Liver (tissue), 9 donors: ENCODE data around the gene ACOT8. TPM values are rescaled to one million over a fixed set of nuclear protein-coding genes. Genes with fewer than 3 reads are reported as not detected.

Experiments
- DNase-seq: peaks from one replicate; pipeline ENCODE4 v3.0.0-alpha.2; 2017; ENCODE audit warnings: low spot score
- H3K27ac ChIP-seq, 2 donors: one replicate each; pipeline ENCODE4 v1.7.0; 2013; ENCODE audit warnings: inconsistent platforms in 2 of 2, low read length in 2 of 2, control low read depth in 1 of 2, low read depth in 1 of 2, mild to moderate bottlenecking in 1 of 2
- H3K27me3 ChIP-seq, 4 donors: one replicate each; pipeline versions ENCODE4 v1.6.1 to v1.7.0; 2013; ENCODE audit warnings: low read length in 3 of 4, inconsistent platforms in 1 of 4, mild to moderate bottlenecking in 1 of 4, moderate library complexity in 1 of 4; ENCODE audit not compliant: control insufficient read depth in 4 of 4, insufficient read depth in 4 of 4
- H3K36me3 ChIP-seq, 4 donors: one replicate each; pipeline versions ENCODE4 v1.6.1 to v1.7.0; 2013; ENCODE audit warnings: low read length in 3 of 4, mild to moderate bottlenecking in 3 of 4, low read depth in 1 of 4, moderate library complexity in 1 of 4; ENCODE audit not compliant: control insufficient read depth in 4 of 4, insufficient read depth in 3 of 4
- H3K4me1 ChIP-seq, 4 donors: one replicate each; pipeline versions ENCODE4 v1.6.1 to v1.7.0; 2013; ENCODE audit warnings: low read length in 3 of 4, mild to moderate bottlenecking in 3 of 4, moderate library complexity in 1 of 4; ENCODE audit not compliant: control insufficient read depth in 4 of 4, insufficient read depth in 4 of 4
- H3K4me3 ChIP-seq, 3 donors: one replicate each; pipeline versions ENCODE4 v1.6.1 to v1.7.0; 2013; ENCODE audit warnings: low read length in 3 of 3, control low read depth in 1 of 3, low read depth in 1 of 3, mild to moderate bottlenecking in 1 of 3
- H3K9ac ChIP-seq, 2 donors: one replicate each; pipeline ENCODE4 v1.7.0; 2013; ENCODE audit warnings: low read length in 2 of 2, mild to moderate bottlenecking in 2 of 2, moderate library complexity in 2 of 2, control low read depth in 1 of 2, low read depth in 1 of 2
- H3K9me3 ChIP-seq, 4 donors: one replicate each; pipeline versions ENCODE4 v1.6.1 to v1.7.0; 2013; ENCODE audit warnings: low read length in 3 of 4; ENCODE audit not compliant: control insufficient read depth in 4 of 4
- ATF3 ChIP-seq: IDR thresholded peaks from 2 replicates; pipeline ENCODE4 v1.6.1; 2016; ENCODE audit warnings: antibody characterized with exemption
- CTCF ChIP-seq: fragments of 150-350 bp; IDR thresholded peaks from 2 replicates; pipeline ENCODE4 v1.5.1; 2017; ENCODE audit warnings: improper control_type of control experiment, low read depth, low read length; ENCODE audit not compliant: missing input control
- EGR1 ChIP-seq, 2 donors: IDR thresholded peaks; 2 replicates each; pipeline ENCODE4 v1.6.1; 2016 to 2018; ENCODE audit warnings: antibody characterized with exemption in 2 of 2, low read depth in 2 of 2
- FOXA1 ChIP-seq: IDR thresholded peaks from 2 replicates; pipeline ENCODE4 v1.6.1; 2016; ENCODE audit warnings: antibody characterized with exemption
- FOXA2 ChIP-seq: IDR thresholded peaks from 2 replicates; pipeline ENCODE4 v1.6.1; 2016; ENCODE audit warnings: antibody characterized with exemption
- GABPA ChIP-seq, 2 donors: IDR thresholded peaks in 1 of 2; conservative IDR thresholded peaks in 1 of 2; 2 replicates each; pipeline ENCODE4 v1.6.1; 2016; ENCODE audit warnings: antibody characterized with exemption in 2 of 2, mild to moderate bottlenecking in 1 of 2, moderate library complexity in 1 of 2
- HNF4G ChIP-seq: IDR thresholded peaks from 2 replicates; pipeline ENCODE4 v1.6.1; 2016; ENCODE audit warnings: antibody characterized with exemption
- JUND ChIP-seq, 2 donors: IDR thresholded peaks; 2 replicates each; pipeline ENCODE4 v1.6.1; 2016; ENCODE audit warnings: antibody characterized with exemption in 2 of 2
- NR2F2 ChIP-seq: IDR thresholded peaks from 2 replicates; pipeline ENCODE4 v1.6.1; 2016; ENCODE audit warnings: antibody characterized with exemption
- RAD21 ChIP-seq, 2 donors: IDR thresholded peaks; 2 replicates each; pipeline ENCODE4 v1.6.1; 2016; ENCODE audit warnings: antibody characterized with exemption in 2 of 2, mild to moderate bottlenecking in 2 of 2
- REST ChIP-seq: IDR thresholded peaks from 2 replicates; pipeline ENCODE4 v1.6.1; 2016; ENCODE audit warnings: antibody characterized with exemption, mild to moderate bottlenecking
- RXRA ChIP-seq, 2 donors: IDR thresholded peaks; 2 replicates each; pipeline ENCODE4 v1.6.1; 2017 to 2018; ENCODE audit warnings: antibody characterized with exemption in 2 of 2, mild to moderate bottlenecking in 1 of 2
- SP1 ChIP-seq: IDR thresholded peaks from 2 replicates; pipeline ENCODE4 v1.6.1; 2018; ENCODE audit warnings: antibody characterized with exemption, mild to moderate bottlenecking
- TAF1 ChIP-seq: conservative IDR thresholded peaks from 2 replicates; pipeline ENCODE4 v1.6.1; 2016; ENCODE audit warnings: antibody characterized with exemption, mild to moderate bottlenecking
- YY1 ChIP-seq: IDR thresholded peaks from 2 replicates; pipeline ENCODE4 v1.6.1; 2016; ENCODE audit warnings: antibody characterized with exemption, mild to moderate bottlenecking
- WGBS: extraction: QIAGEN DNeasy Blood & Tissue Kit; methylation state at CpG from one replicate; pipeline ENCODE4 v1.1.7; 2013; 5-methylcytosine and 5-hydroxymethylcytosine counted together
- polyA plus RNA-seq, 2 donors: library from polyadenylated mRNA; stranded (reverse) in 1 of 2; unstranded in 1 of 2; fragments of 200-250 nt in 1 of 2; fragments of >200 nt in 1 of 2; fragmentation: Nextera tagmentation in 1 of 2; extraction: Ambion mirVana in 1 of 2; gene quantifications; one replicate each; pipeline versions ENCODE4 v1.2.1 to v1.2.3, GENCODE V29; 2013 to 2015
- total RNA-seq, 2 donors: library from RNA; depleted of rRNA; stranded (reverse); fragments of >200 nt; gene quantifications; one replicate each; pipeline ENCODE4 v1.2.3, GENCODE V29; 2014
- TF ChIP-seq, protein P1 (sequence below): IDR thresholded peaks from 2 replicates; pipeline ENCODE4 v1.6.1; 2016; ENCODE audit warnings: antibody characterized with exemption
- donor health status: healthy.
- donor health status: healthy.
- donor health status: healthy.
- donor health status: healthy.
- donor health status: healthy.

Gene ACOT8
- total and polyA plus RNA-seq, 4 donors = 24.4 to 27.1 (median 24.5) TPM

GRCh38 chr20:45888681-45889080 lies 31.5 kb upstream of the ACOT8 start:
- Histone ChIP-seq H3K27ac (no peak overlapping the region), H3K36me3 (peaks cover 0 to 18% (median 10%) of the 10 kb centered on the region in 4 donors), H3K4me3 (no peak overlapping the region), H3K27me3 (no peaks in the 10 kb centered on the region), H3K4me1 (peaks cover 2 to 52% (median 40%) of the 10 kb centered on the region in 4 donors), H3K9me3 (no peaks in the 10 kb centered on the region), H3K9ac (no peak overlapping the region)
- WGBS = 96% methylated on average over 3 of the region's 3 CpGs
- no peak for DNase-seq
- TF ChIP-seq, protein P1, sequence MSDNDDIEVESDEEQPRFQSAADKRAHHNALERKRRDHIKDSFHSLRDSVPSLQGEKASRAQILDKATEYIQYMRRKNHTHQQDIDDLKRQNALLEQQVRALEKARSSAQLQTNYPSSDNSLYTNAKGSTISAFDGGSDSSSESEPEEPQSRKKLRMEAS = no peak
- TF ChIP-seq RAD21 (IDR thresholded peaks at IDR 0.05) (no peak), ATF3 (no peak), RXRA (IDR thresholded peaks at IDR 0.05) (no peak), TAF1 (no peak), EGR1 (IDR thresholded peaks at IDR 0.05; ENCODE audit: low read depth in 2 of 2) (no peak), JUND (IDR thresholded peaks at IDR 0.05) (no peak), GABPA (IDR thresholded peaks at IDR 0.05 in 1 of 2, conservative IDR thresholded peaks at IDR 0.05 in 1 of 2) (no peak), FOXA2 (no peak), CTCF (no peak), REST (no peak), NR2F2 (no peak), HNF4G (no peak)

DNA sequence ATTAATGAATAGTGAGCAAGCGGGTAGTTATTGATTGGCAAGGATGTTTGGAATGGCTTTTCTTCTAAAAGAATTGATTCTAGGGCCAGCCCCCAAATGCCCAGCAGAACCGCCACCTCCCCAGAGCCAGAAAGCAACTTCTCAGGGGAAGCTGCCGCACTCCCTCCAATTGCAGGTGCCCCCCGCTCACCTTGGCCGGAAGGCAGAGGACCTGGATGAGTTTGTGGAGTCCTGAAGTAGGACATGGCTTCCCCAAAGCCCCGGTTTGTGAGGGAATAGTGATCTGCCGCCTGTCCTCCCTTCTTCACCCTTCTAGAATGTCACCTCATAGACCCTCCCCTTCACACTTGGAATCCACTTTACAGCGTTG lies 30.1 kb upstream of the ACOT8 start, which contains the start of gene SPATA25:
Gene SPATA25 (minus strand): TSS at position 277 of the 370 bp plus-strand sequence. CDS start 32 bp downstream, at position 245.
- H3K9ac ChIP-seq = no peak within 1 kb of the TSS
- H3K9me3 ChIP-seq = no peaks in the 10 kb centered on the region
- 93% methylated on average over 8 of the region's 8 CpGs for WGBS
- no peak within 1 kb of the TSS for H3K27ac ChIP-seq
- no peak within 1 kb of the TSS for H3K4me3 ChIP-seq
- no peaks in the 10 kb centered on the region for H3K27me3 ChIP-seq
- peaks cover 2 to 23% (median 9%) of the 10 kb centered on the region in 4 donors for H3K36me3 ChIP-seq
- H3K4me1 ChIP-seq = peaks cover 2 to 41% (median 32%) of the 10 kb centered on the region in 4 donors
- TF ChIP-seq TAF1 = no peak
- TF ChIP-seq REST = no peak
- TF ChIP-seq SP1 = no peak
- no peak for TF ChIP-seq FOXA1
- no peak for TF ChIP-seq JUND (IDR thresholded peaks at IDR 0.05)
- no peak for TF ChIP-seq GABPA (IDR thresholded peaks at IDR 0.05 in 1 of 2, conservative IDR thresholded peaks at IDR 0.05 in 1 of 2)
- TF ChIP-seq EGR1 (IDR thresholded peaks at IDR 0.05; ENCODE audit: low read depth in 2 of 2) = no peak
- no peak for TF ChIP-seq ATF3
- no peak for TF ChIP-seq CTCF
- TF ChIP-seq YY1 = no peak
- no peak for TF ChIP-seq FOXA2
- no peak for DNase-seq
